ENCODE results near the gene PLCL2.

Gene PLCL2

DNA sequence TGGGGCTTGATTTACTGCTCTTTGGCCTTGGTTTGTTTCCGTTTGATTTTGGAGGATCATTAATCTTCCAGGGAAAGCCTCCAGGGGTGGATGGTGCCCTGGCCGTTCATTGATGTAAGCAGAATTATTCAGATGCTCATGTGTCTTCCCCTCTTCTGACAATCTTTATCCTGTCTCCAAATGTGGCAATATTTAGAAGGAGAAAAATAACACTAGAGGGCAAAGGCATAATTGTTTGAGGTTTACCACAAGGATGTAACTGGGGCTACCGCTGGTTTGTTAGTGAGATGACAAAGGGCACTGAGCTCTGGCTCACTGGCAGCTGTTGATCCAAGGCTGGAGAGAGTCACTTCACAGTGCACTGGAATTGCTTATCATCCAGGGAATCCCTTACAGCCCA is 18.2 kb upstream of the PLCL2 start:
- no peak for DNase-seq

DNA sequence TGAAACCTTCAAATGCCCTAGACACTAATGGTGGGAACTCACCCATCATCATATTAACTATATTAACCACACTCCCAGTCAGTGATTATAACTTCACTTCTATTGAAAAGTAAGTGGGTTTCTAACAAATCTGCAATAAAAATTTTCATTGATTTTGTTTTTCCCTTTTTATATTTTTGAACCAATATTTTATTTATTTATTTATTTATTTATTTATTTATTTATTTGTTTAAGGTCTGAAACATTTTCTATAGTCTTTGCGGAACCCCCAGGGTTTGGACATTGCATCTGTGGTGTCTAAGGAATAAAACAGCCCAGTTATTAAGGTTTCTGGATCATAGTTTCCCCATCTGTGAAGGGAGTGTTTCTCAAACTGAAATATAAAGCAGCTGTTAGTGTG is 16.2 kb upstream of the PLCL2 start:
- no peak for DNase-seq

DNA sequence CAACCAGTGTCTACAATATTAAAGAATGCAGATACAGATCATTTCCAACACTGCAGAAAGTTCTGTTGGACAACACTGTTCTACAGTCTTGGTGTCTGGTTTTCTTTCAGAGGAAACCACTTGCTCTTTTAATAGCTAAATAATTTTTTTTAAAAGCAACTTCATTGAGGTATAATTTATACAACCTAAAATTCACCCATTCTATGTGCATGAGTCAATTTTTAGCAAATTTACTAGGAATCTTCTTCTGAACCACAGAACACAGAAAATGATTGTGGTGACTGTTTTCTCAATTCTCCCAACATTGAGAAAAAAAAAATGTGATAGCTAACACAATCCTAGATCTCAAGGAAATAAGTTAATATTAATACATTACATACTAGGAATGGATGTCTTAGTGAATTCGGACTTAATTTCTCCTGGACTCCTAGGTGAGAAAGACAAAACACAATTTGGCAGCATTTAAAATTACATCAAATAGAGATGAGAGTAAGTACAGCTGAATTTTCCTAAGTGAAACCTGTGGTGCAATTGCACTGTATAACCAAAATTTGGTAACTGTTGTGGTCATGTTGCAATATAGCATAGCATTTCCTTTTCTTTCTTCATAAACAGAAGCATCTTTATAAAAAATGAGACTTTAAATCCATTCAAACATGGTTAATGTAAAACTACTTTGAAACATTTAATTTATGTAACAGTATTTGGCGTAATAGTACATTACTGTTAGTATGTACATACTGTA is 15.3 kb upstream of the PLCL2 start:
- no peak for DNase-seq

DNA sequence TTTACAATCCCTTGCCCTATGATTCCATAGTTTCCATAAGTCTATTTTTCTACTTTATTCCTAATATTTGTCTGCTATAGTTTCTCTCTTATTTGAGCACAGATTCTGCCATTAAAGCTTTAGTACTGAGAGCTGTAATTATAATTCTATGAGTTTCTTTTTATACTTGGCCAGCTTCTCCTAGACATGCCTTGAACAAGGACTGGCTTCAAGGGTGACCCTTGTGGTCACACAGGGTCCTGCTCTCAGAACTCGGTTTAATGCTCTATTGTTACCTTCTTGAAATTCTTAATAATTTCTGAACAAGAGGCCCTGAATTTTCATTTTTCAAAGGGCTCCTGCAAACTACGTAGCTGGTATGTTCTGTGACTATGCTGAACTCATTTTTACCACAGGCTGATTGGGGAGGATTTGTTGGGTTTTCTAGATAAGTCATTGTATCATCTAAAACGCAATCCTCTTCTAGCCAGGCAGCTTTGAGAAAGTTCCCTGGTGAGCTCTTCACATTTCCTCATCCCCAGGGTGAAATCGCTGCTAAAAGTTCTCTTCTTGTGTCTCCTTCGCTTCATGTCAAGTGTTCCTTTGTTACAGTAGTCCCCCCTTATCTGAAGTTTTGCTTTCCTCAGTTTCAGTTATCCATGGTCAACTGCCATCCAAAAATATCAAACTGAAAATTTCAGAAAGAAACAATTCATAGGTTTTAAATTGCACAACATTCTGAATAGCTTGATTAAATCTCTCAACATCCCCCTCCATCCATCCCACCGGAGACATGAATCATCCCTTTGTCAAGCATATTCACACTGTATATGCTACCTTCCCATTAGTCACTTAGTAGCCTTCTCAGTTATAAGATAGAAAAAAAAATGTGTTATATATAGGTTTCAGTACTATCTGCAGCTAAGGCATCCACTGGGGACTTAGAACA is 12.6 kb upstream of the PLCL2 start:
- DNase-seq: no peak

DNA sequence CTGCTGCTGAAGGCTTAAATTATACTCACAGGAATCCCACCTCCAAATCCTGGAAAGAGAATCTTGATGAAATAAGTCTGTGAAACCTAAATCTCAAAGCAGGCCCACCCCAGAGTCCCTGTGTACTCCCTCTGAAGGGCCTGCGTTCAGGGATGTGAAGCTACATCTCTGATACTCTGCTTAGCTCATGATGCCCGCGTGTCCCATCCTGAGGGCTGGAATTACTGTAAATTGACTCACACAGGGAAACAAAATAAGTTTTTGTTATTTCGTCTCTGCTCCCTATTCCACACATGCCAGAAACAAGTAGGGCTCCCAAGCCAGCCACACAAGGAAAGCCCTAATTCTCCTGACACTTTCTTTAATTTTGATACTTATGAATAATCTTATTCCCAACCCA is 10.9 kb upstream of the PLCL2 start:
- DNase-seq: no peak

DNA sequence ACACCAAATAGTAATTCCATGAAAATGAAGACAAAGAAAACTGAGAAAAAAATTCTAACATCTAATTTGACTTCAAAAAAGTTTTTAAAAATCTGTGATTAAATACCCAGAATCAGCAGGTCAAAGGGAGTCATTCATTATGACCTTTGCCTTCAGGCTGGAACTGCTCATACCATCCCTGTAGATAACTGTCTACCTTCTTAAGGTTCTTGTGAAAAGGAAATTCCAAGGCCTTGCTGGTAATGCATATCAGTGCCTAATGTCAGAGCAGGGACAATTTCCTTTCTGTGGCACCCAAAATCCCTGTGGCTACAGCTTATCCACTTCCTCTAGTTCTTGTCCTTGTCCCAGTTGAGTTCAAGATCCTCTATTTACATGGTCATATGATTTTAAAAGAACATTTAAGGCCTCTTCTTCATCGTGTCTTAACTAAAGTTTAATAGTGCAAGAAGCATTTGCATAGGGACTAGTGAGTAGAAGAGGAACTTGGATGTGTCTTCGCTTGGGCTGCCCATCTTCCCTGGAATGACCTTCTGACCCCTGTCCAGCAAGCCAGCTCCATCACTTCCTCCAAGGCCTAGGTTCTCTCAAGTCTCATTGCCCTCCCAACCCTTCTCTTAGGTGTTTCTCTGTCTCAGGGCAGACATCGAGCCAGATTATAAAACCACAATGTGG is 8.7 kb upstream of the PLCL2 start:
- DNase-seq: no peak

DNA sequence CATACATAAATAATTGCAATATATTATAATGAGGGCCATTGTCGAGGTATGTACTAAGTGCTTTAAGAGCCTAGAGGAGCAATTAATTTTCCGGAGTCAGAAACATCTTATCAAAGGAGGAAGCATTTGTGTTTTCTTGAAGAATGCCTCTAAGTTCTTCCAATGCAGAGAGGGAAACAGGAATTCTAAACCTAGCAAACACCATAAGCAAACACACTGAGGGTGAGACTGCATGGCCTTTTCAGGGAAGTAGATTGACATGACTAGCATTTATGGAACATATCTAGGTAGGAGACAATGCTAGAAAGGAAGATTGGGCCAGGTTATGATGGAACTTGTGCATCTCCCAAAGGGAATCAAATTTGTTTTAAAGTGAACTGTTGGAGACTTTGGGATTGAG is 7.2 kb upstream of the PLCL2 start:
- DNase-seq: no peak

DNA sequence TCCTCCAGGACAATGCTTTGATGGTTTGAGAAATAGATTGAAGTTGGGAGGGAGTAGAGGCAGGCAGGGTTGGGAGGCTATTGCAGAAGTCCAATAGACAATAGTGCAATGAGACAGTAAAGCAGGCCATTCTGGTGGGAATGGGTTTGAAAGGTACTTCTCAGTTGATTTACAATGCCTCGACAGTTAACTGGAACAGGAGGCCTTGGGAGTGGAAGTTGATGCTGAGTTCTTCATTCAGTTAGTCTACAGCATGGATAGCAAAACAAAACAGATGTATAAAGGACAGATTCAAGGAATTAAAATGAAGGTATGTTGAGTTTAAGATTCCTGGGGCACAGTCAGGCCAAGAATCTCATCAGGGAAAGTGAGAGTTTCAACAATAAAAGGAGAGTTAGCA is 6.8 kb upstream of the PLCL2 start:
- no peak for DNase-seq

DNA sequence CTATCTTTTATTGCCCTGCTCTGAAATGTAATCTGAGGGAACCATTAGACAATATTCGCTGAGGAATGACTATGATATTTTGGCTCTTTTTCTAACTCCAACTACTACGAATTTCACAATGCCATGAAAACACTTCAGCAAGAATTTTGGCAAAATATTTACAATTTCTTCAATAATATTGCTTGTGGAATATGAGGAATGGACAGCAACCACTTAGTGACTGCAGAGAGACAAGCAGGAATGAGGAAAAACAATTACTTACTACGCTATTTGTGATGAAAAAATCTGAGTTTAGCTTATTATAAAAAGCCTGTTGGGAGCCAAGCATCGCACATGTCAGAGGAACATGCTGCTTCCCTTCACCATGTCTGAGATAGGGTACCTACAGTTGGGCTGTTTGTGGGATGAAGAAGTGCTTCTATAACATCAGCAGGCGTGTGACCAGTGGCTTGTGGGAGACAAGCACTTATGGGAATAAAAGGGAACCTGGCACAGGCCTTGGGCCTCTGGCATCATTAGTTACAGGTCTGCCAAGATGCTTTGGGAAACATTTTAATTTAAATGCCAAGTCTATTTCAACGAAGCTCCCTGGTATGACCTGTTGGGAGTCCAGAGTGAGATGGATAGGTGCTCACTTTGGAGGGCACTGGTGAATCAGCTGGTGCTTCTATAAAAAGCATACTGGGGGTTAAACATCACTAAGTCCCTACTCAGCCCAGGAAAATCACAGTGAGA is 2.7 kb upstream of the PLCL2 start:
- no peak for DNase-seq

DNA sequence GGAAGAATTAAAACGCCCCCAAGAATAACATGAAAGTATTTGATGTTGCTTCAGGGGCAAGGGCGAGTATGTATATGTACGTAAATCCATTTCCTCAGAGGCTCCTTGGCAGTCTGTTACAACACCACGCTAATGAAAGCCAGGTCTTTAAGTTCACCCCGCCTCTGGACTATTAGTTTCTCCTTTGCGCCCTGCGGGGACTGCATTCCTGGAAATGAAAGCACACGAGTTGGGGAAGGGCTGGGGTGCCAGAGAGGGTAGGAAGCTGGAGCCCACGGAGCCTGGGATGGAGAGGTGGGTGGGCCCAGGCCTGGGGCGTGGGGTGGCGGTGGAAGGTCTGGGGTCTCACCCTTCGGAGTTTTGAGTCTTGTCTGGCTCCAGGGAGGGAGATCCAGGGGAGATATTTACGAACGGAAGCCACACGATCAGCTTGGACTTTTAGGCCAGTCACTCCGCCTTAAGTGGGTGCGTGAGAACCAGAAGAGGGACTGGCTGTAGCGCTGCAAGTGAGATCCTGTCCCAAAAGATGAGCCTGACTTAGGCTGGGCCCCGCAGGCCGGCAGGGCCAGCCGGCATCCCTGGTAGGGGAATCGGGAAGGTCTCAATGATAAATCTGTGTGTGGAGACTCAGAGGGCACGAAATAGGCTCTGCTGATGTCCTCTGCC is 1.6 kb upstream of the PLCL2 start:
- no peak for DNase-seq

DNA sequence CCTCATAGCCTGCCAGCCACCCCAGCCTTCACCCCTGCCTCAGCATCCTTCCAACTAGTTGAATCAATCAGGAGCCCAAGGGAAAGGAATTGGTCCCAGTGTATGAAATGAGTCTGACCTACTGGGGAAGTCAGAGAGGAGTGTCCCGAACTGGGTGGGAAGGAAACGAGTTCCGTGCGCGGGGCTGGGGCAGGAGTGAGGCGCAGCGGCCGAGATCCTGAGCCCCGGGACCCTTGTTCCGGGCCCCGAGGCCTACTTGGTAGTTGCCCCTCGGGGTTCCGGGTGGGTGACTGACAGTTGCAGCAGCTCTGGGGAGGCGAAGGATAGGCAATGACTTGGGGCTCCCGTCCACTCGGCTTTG is 1.1 kb upstream of the PLCL2 start:
- peak in 1 of 2 donors; percentile 36 for DNase-seq

DNA sequence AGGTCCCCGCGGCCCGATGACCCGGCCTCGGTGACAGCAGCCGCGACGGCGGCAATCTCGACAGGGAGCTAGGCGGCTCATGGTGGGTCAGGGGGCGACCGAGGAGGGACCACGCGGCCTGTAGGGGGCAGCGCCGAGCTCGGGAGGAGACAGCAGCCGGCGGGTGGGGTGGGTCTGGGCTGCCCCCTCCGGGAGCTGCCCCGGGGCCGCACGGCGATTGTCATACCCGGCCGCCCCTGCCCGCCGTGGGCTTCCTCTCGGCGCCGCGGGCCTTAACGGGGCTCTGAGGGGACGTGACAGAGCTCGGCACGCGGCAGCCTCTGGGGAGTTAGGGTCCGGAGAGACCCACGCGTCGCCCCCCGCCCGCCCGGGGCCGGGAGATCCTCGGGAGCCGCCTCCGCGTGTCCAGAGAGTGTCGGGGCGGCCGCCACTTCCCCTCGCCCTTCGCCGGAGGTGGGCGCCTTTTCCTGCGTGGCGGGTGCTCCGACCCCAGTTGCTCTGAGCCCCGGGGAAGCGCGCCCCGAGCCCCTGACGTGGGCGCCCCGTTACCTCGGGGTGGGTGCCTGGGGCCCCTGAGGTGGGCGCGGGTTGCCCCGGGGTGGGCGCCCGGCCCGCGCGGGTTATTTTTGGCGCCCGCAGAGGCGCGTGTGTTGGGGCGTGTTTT is 539 bp upstream of the PLCL2 start:
- peak in 1 of 2 donors; percentile 36 for DNase-seq

DNA sequence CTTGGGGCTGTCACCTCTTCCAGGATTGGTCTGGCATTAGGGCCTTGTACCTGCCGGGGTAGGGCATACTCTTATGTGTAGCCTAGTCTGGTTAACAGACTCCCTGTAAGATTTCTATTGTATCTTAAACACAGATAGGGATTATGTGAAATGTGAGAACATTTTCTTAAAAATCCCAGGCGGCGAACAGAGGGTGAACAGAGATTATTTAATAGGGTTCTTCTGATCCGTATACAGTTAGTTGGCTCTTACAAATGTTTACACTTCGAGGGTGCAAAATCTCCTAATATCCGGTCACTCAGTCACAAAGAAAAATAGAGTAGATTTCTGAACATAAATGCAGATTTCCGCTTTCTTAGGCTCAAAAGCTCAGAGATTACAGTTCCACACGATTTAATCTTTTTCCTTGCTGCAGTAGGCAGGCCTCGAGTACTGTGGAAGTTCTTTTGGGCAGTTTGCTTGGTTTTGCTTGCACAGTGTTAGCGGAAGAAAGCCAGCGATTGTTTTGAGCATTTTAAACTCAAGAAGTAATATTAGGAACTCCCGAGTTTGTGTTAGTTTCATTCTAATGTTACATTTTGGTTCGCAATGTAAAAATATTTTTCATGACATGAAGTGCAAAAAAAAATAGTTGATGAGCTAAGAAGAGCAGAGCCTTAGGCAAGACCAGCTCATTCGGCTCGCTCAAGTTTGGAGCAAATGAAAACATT is 993 bp downstream of the PLCL2 start:
- no peak for DNase-seq

DNA sequence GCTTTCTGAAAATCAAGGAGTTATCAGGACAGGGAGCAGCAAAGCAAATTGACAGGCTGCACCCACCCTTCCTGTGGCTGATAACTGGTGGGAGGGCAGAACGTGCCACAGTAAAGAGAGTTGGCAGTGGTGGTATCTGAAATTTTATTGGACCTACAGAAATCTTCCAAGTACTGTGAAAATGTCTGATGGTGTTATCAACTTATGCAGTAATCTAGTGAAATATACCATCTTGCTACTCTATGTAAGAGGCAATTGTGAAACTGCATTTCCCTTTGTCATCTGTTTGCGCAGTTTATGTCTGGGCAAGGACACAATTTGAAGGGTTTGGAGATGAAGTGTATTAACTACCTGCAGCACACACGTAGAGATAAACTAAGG is 1.5 kb downstream of the PLCL2 start:
- no peak for DNase-seq

DNA sequence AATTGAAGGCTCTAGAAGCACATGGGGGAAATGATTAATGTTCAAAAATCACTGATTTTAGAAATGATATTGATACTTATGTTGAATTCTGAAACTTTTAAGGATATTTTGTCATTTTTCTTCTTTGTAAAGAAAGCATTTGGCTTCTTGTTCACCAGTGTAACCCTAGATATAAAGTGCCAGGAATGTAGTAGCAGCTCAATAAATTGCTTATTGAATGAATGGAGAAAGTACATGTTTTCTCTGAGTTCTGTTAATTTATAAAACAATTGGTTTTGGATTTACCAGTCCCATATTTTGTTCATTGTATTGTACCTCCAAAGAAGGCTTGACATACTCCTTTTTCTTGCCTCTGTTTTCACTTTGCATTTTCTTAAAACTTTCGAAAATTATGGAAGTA is 2.4 kb downstream of the PLCL2 start:
- no peak for DNase-seq

DNA sequence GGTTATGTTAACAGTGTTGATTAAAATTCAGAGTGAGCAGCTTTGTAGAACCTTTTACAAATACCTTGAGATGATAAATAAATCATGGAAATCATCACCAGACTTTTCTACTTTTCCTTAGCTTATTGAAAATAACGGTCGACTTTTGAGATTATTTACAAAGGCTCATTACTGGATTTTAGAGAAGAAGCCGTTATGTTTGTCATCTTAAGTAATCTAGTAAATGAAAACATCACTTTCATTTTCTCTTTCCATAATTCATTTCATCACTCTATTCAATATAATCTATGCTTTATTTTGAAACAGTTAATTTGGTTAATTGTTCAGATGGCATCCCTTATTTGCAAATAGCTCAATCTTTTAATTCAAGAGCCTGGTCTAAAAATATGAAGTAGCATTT is 3.6 kb downstream of the PLCL2 start:
- DNase-seq: no peak

DNA sequence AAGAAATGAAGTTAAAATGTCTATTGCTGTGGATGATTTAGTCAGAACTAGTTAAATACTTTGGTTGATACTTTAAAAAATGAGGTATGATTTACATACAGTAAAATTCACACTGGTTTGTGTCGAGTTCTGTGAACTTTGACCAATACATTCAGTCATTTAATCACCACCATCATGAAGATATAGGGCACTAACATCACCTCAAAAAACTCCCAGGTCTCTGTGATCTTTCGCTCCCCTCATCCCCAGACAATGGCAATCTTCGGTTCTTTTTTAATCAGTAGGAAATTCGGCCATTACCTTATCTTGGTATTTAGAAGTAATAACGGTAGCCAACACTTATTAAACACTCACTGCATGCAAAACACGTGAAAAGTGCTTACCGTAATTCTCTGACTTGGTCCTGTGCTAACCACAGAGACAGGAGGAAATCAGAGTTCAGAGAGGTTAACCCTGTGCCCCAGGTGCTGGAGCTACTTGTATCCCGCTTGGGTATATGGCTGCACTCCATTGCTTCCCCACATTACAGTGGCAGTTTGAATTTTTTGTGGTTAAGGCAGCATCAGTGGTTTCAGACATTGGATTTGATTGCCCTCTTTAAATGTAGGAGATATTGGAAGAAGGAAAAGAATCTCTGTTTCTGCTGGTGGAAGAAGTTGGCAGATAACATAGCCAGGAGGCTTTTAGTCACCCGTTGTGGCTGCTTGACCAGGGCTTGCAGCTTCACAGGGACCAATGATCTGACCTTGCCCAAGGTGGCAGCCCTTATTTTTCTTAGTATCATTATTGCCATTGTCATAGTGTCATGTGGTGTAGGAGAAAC is 4.2 kb downstream of the PLCL2 start:
- no peak for DNase-seq

DNA sequence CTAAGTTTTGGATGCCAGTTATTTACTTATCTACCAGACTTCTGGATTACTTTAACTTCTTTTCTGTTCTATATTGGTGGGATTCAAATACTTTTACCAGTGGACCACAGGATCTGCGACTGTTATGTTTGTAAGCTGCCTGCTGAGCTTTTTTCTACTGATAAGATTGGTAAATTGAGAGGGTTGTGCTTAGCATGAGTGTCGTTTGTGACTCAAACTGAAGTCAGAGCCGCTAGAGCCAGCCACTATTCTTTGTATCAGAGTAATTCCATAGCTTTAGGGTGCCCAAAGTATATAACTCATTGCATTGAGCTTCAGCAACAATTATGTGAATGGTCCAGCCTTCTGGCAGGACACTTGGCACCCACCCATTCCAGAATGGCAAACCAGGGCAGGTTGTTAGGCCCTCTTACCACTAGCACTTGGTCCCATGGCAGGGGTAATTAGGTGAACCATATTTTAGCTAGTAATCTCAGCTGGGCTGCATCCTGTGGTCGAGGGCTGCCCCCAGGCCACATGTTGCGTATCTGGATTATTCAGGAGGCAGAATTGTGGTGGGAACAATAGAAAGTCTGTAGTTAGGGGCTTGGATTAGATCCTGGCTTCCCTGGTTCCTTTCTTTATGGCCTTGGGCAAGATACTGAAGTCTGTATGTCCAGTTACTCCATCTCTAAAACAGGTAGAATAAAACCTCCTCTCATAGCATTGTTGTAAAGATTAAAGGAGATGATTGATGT is 6.0 kb downstream of the PLCL2 start:
- no peak for DNase-seq

DNA sequence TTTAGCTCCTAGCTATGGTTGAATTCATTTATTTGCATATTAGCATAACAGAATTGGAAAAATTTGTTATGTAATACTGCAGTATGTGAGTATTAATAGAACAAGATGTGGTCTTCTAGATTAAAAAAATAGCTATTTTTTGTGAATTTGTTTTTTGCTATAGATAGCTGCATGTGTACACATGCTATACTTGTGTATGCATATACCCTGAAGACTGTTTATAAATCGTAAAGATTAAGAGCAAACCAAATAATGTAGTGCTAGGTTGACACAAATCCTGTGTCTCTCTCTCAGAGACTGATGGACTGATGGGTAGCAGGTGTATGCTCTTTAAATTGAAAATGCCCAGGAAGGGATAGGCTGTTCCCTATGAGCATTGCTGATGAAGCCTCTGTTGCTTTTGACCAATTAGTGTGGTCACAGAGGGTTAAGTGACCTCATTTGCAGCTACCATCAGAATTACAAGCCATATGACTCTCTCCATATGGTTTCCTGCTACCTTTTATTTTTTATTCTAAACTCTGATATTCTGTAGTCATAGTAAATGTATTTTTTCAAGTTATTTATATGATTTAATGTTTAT is 9.0 kb downstream of the PLCL2 start:
- DNase-seq: no peak
